ENCODE measurements around the gene PPIL4. TPM values are rescaled to one million over a fixed set of nuclear protein-coding genes. Genes with fewer than 3 reads are reported as not detected.

The PPIL4 gene
- total RNA-seq, 1 experiment from 2014 or later, result 36.9 TPM

DNA sequence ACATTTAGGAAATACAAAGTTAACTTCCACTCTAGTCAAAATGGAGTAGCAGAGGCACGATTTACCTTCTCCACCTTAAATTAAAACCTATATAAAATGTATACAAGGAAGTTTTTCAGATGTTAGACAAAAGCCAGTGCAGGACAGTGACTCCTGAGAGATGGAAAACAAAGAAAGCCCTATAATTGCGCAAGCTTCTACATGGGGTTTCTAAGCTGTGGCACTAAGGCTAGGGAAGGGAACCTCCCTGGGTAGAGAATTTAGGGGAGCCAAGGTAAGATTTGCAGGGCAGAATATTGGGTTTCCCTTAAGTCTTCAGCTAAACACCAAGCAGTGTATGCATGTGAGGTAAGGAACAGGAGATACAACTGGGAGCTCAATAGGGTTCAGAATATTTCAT is 42.6 kb downstream of the PPIL4 start:
- Histone ChIP-seq H4K20me1 (ENCODE audit: control insufficient read depth, insufficient read depth, insufficient read length) (no peaks in the 10 kb centered on the region), H3K27ac (ENCODE audit: insufficient read length, low read depth, low read length) (no peak overlapping the region), H2BK120ac (ENCODE audit: low read depth, low read length, poor library complexity, severe bottlenecking) (no peak overlapping the region), H3K23me2 (ENCODE audit: insufficient read length, low read depth, low read length, poor library complexity, severe bottlenecking) (no peaks in the 10 kb centered on the region), H3K9ac (ENCODE audit: extremely low read depth, insufficient read length, low read length) (no peak overlapping the region), H4K8ac (replicated peaks; ENCODE audit: insufficient read length, low read depth, low read length) (no peak overlapping the region), H3K4me2 (ENCODE audit: insufficient read depth, insufficient read length, low read length) (no peak overlapping the region), H2AFZ (ENCODE audit: low read length) (no peak overlapping the region), H3K27me3 (ENCODE audit: insufficient read depth, low read length) (no peaks in the 10 kb centered on the region), H2BK15ac (ENCODE audit: low read depth, low read length) (no peak overlapping the region), H4K5ac (ENCODE audit: insufficient read length, low read depth, low read length) (no peak overlapping the region), H3K79me1 (ENCODE audit: insufficient read depth, low read depth, low read length, poor library complexity, severe bottlenecking) (no peaks in the 10 kb centered on the region), H3K79me2 (ENCODE audit: insufficient read depth, low read length) (no peaks in the 10 kb centered on the region), H2AK5ac (ENCODE audit: insufficient read length, low read length) (no peak overlapping the region), H3K18ac (ENCODE audit: insufficient read length, low read depth, low read length) (no peak overlapping the region), H2BK5ac (ENCODE audit: insufficient read length, low read length) (no peak overlapping the region), H3K4ac (ENCODE audit: low read depth, low read length) (no peak overlapping the region), H3K14ac (ENCODE audit: insufficient read depth, low read length) (no peak overlapping the region), H2BK12ac (ENCODE audit: insufficient read length, low read depth, low read length) (no peak overlapping the region), H3K9me3 (ENCODE audit: control insufficient read depth, low read depth, low read length) (no peaks in the 10 kb centered on the region), H4K91ac (ENCODE audit: insufficient read length, low read depth, low read length) (no peak overlapping the region), H2BK20ac (ENCODE audit: low read depth, low read length, poor library complexity, severe bottlenecking) (no peak overlapping the region), H3K56ac (ENCODE audit: insufficient read length, low read depth, low read length) (no peak overlapping the region), H3T11ph (ENCODE audit: low read length) (no peak overlapping the region), H3K23ac (ENCODE audit: insufficient read length, low read depth, low read length) (no peak overlapping the region), H3K4me1 (ENCODE audit: insufficient read depth, low read length) (no peaks in the 10 kb centered on the region)
- Mint-ChIP-seq H3K36me3 (ENCODE audit: insufficient read depth in 1 of 3, low read depth in 3 of 3) (peaks cover 0 to 18% (median 11%) of the 10 kb centered on the region in 3 experiments; a peak in 4 of 7 replicates), H3K9me3 (no peaks in the 10 kb centered on the region), H3K4me1 (no peaks in the 10 kb centered on the region), H3K27ac (no peak overlapping the region; a peak in 1 of 7 replicates), H3K4me3 (no peak overlapping the region), H3K27me3 (ENCODE audit: low read depth) (no peaks in the 10 kb centered on the region)
- TF ChIP-seq, protein P1, sequence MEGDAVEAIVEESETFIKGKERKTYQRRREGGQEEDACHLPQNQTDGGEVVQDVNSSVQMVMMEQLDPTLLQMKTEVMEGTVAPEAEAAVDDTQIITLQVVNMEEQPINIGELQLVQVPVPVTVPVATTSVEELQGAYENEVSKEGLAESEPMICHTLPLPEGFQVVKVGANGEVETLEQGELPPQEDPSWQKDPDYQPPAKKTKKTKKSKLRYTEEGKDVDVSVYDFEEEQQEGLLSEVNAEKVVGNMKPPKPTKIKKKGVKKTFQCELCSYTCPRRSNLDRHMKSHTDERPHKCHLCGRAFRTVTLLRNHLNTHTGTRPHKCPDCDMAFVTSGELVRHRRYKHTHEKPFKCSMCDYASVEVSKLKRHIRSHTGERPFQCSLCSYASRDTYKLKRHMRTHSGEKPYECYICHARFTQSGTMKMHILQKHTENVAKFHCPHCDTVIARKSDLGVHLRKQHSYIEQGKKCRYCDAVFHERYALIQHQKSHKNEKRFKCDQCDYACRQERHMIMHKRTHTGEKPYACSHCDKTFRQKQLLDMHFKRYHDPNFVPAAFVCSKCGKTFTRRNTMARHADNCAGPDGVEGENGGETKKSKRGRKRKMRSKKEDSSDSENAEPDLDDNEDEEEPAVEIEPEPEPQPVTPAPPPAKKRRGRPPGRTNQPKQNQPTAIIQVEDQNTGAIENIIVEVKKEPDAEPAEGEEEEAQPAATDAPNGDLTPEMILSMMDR (conservative IDR thresholded peaks at IDR 0.05), result no peak
- DNase-seq, result no peak
- WGBS (ENCODE audit: extremely low coverage, insufficient read length, low lambda C conversion rate), result no CpG with 5 or more reads among the region's 2 CpGs

Measured in H9 (cell line).